ENCODE results near the gene PCDHB16.

- no peak for TF ChIP-seq YY1 (IDR thresholded peaks at IDR 0.05; ENCODE audit: low read depth)
- TF ChIP-seq, protein P1, sequence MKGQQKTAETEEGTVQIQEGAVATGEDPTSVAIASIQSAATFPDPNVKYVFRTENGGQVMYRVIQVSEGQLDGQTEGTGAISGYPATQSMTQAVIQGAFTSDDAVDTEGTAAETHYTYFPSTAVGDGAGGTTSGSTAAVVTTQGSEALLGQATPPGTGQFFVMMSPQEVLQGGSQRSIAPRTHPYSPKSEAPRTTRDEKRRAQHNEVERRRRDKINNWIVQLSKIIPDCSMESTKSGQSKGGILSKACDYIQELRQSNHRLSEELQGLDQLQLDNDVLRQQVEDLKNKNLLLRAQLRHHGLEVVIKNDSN (IDR thresholded peaks at IDR 0.05): no peak
- TF ChIP-seq REST (IDR thresholded peaks at IDR 0.05; ENCODE audit: low read depth): no peak
- TF ChIP-seq EGR1 (IDR thresholded peaks at IDR 0.05): no peak
Observed at GRCh38 chr5:141150224-141150992, 31.8 kb upstream of the PCDHB16 start.

Data from Ishikawa (cell line).